Hepatocyte (in vitro differentiated cells): ENCODE results near the gene MYO1F. TPM values are rescaled to one million over a fixed set of nuclear protein-coding genes. Genes with fewer than 3 reads are reported as not detected.

ENCODE experiments used
- DNase-seq: peaks from one replicate; pipeline ENCODE4 v3.0.0-alpha.2; 2016; ENCODE audit warnings: low spot score
- H2AFZ ChIP-seq: fragments of 200-600 bp; sonication (generic); 2 replicates; pipeline ENCODE4 v1.6.0; 2016; ENCODE audit warnings: antibody characterized with exemption, mild to moderate bottlenecking
- H3K27ac ChIP-seq: fragments of 200-600 bp; sonication (generic); 2 replicates; pipeline ENCODE4 v1.5.1; 2016; ENCODE audit warnings: mild to moderate bottlenecking
- H3K27me3 ChIP-seq: fragments of 200-600 bp; sonication (generic); 2 replicates; pipeline ENCODE4 v1.6.1; 2016
- H3K36me3 ChIP-seq: fragments of 200-600 bp; sonication (generic); replicated peaks from 2 replicates; pipeline ENCODE4 v1.5.1; 2016; ENCODE audit warnings: low read depth; ENCODE audit not compliant: insufficient read depth
- H3K4me1 ChIP-seq: fragments of 200-600 bp; sonication (generic); 2 replicates; pipeline ENCODE4 v1.5.1; 2016; ENCODE audit warnings: mild to moderate bottlenecking, moderate library complexity; ENCODE audit not compliant: insufficient read depth
- H3K4me2 ChIP-seq: fragments of 200-600 bp; sonication (generic); 2 replicates; pipeline ENCODE4 v1.6.0; 2016
- H3K4me3 ChIP-seq: fragments of 200-600 bp; sonication (generic); 2 replicates; pipeline ENCODE4 v1.5.1; 2016; ENCODE audit warnings: mild to moderate bottlenecking
- H3K79me2 ChIP-seq: fragments of 200-600 bp; sonication (generic); 2 replicates; pipeline ENCODE4 v1.6.0; 2017; ENCODE audit warnings: mild to moderate bottlenecking
- H3K9me2 ChIP-seq: fragments of 200-600 bp; sonication (generic); replicated peaks from 2 replicates; pipeline ENCODE4 v1.6.0; 2017; ENCODE audit warnings: mild to moderate bottlenecking; ENCODE audit not compliant: insufficient read depth
- H3K9me3 ChIP-seq: fragments of 200-600 bp; sonication (generic); 2 replicates; pipeline ENCODE4 v1.5.1; 2016; ENCODE audit warnings: low read depth, mild to moderate bottlenecking
- H4K20me1 ChIP-seq: fragments of 200-600 bp; sonication (generic); 2 replicates; pipeline ENCODE4 v1.6.0; 2016; ENCODE audit warnings: mild to moderate bottlenecking; ENCODE audit not compliant: insufficient read depth, poor library complexity, severe bottlenecking
- EZH2 ChIP-seq: fragments of 200-600 bp; sonication (generic); IDR thresholded peaks from 2 replicates; pipeline ENCODE4 v1.6.1; 2016; ENCODE audit warnings: antibody characterized with exemption, mild to moderate bottlenecking, borderline replicate concordance
- EZH2phosphoT487 ChIP-seq: fragments of 200-600 bp; sonication (generic); IDR thresholded peaks from one replicate; pipeline ENCODE4 v1.6.1; 2018; ENCODE audit warnings: antibody characterized with exemption, mild to moderate bottlenecking, low read depth, moderate library complexity; ENCODE audit not compliant: unreplicated experiment, severe bottlenecking
- WGBS: methylation state at CpG from one replicate; pipeline ENCODE4 v1.1.6; 2016; ENCODE audit warnings: low lambda C conversion rate; ENCODE audit errors: missing lambda C conversion rate; 5-methylcytosine and 5-hydroxymethylcytosine counted together
- polyA plus RNA-seq: library from polyadenylated mRNA; unstranded; fragments of >200 nt; fragmentation: Nextera tagmentation; extraction: Ambion mirVana; gene quantifications from 2 replicates; pipeline ENCODE4 v1.2.1, GENCODE V29; 2016
- total RNA-seq: library from RNA; depleted of rRNA; stranded (reverse); fragments of >200 nt; gene quantifications from 2 replicates; pipeline ENCODE4 v1.2.3, GENCODE V29; 2014
- TF ChIP-seq, protein P1 (sequence below): fragments of 200-600 bp; sonication (generic); IDR thresholded peaks from 2 replicates; pipeline ENCODE4 v1.5.1; 2016; ENCODE audit warnings: antibody characterized with exemption, mild to moderate bottlenecking; ENCODE audit not compliant: poor library complexity

MYO1F gene
- total and polyA plus RNA-seq, 2 experiments from 2014 or later: 0.13 to 1.0 TPM

DNA sequence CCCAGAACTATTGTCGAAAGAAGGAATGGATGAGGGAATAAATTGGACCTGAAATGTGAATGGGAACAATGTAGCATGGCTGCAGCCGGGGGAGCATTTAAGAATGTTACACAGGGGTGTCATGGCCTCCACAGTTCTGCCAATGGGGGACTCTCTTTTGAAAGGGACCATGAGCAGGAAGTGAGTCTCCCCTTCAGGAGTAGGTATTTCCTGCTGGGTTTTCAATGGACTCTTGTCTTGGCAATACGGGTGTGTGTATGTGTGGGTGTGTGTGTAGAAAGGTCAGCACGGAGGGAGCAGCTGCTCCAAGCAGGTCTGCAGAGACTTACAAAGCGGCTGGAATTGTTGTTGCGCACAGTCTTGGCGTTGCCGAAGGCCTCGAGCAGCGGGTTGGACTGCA is 24.4 kb downstream of the MYO1F start:
- Histone ChIP-seq H2AFZ (no peak overlapping the region), H3K4me2 (no peak overlapping the region), H3K9me3 (no peaks in the 10 kb centered on the region), H3K27ac (no peak overlapping the region), H3K27me3 (no peaks in the 10 kb centered on the region), H3K4me3 (no peak overlapping the region), H3K36me3 (no peaks in the 10 kb centered on the region), H4K20me1 (no peaks in the 10 kb centered on the region), H3K4me1 (no peaks in the 10 kb centered on the region), H3K9me2 (no peaks in the 10 kb centered on the region), H3K79me2 (no peaks in the 10 kb centered on the region)
- 85% methylated on average over 10 of the region's 10 CpGs for WGBS
- no peak for DNase-seq
- TF ChIP-seq, protein P1, sequence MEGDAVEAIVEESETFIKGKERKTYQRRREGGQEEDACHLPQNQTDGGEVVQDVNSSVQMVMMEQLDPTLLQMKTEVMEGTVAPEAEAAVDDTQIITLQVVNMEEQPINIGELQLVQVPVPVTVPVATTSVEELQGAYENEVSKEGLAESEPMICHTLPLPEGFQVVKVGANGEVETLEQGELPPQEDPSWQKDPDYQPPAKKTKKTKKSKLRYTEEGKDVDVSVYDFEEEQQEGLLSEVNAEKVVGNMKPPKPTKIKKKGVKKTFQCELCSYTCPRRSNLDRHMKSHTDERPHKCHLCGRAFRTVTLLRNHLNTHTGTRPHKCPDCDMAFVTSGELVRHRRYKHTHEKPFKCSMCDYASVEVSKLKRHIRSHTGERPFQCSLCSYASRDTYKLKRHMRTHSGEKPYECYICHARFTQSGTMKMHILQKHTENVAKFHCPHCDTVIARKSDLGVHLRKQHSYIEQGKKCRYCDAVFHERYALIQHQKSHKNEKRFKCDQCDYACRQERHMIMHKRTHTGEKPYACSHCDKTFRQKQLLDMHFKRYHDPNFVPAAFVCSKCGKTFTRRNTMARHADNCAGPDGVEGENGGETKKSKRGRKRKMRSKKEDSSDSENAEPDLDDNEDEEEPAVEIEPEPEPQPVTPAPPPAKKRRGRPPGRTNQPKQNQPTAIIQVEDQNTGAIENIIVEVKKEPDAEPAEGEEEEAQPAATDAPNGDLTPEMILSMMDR: no peak
- TF ChIP-seq EZH2 (no peak), EZH2phosphoT487 (no peak)

GRCh38 chr19:8550070-8550469 is 27.2 kb downstream of the MYO1F start:
- 96% methylated on average over 15 of the region's 15 CpGs for WGBS
- no peak overlapping the region for H2AFZ ChIP-seq
- H3K36me3 ChIP-seq: no peaks in the 10 kb centered on the region
- no peaks in the 10 kb centered on the region for H3K9me3 ChIP-seq
- TF ChIP-seq, protein P1: no peak
- no peak for TF ChIP-seq EZH2phosphoT487
- no peaks in the 10 kb centered on the region for H3K4me1 ChIP-seq
- H3K27me3 ChIP-seq: no peaks in the 10 kb centered on the region
- no peak overlapping the region for H3K27ac ChIP-seq
- H3K4me3 ChIP-seq: no peak overlapping the region
- no peaks in the 10 kb centered on the region for H3K79me2 ChIP-seq
- no peak for DNase-seq
- H3K9me2 ChIP-seq: no peaks in the 10 kb centered on the region
- no peaks in the 10 kb centered on the region for H4K20me1 ChIP-seq
- H3K4me2 ChIP-seq: no peak overlapping the region

DNA sequence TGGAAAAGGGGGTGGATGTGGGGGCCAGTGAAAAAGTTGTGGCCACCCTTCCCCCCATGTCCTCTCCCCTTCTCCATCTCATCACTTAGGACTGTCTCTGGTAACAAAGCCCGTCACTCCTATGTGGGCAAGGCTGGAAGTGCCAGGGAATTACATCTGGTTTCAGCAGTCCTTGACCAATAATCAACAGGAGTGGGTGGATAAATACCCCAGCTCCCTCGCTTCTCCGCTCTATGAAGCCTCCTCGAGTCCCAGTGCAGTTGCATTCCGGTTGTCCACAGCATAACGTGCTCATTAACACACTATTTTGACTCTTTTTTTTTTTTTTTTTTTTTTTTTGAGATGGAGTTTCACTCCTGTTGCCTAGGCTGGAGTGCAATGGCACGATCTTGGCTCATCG is 31.5 kb downstream of the MYO1F start:
- TF ChIP-seq, protein P1: no peak
- TF ChIP-seq EZH2phosphoT487 (no peak), EZH2 (no peak)
- no peak for DNase-seq
- Histone ChIP-seq H3K9me2 (no peaks in the 10 kb centered on the region), H3K79me2 (no peaks in the 10 kb centered on the region), H3K4me1 (no peaks in the 10 kb centered on the region), H3K9me3 (no peaks in the 10 kb centered on the region), H3K4me3 (no peak overlapping the region), H3K36me3 (no peaks in the 10 kb centered on the region), H3K27ac (no peak overlapping the region), H2AFZ (no peak overlapping the region), H4K20me1 (no peaks in the 10 kb centered on the region), H3K4me2 (no peak overlapping the region), H3K27me3 (no peaks in the 10 kb centered on the region)
- 95% methylated on average over 8 of the region's 8 CpGs for WGBS

- Histone ChIP-seq H3K36me3 (no peaks in the 10 kb centered on the region), H3K79me2 (no peaks in the 10 kb centered on the region), H3K9me2 (no peaks in the 10 kb centered on the region), H4K20me1 (no peaks in the 10 kb centered on the region), H3K9me3 (no peaks in the 10 kb centered on the region), H3K4me2 (no peak overlapping the region), H2AFZ (no peak overlapping the region), H3K4me3 (no peak overlapping the region), H3K27ac (no peak overlapping the region), H3K27me3 (no peaks in the 10 kb centered on the region), H3K4me1 (no peaks in the 10 kb centered on the region)
- TF ChIP-seq EZH2 (no peak), EZH2phosphoT487 (no peak)
- TF ChIP-seq, protein P1: no peak
- no peak for DNase-seq
- 96% methylated on average over 19 of the region's 20 CpGs for WGBS
Measured at GRCh38 chr19:8544168-8544567, 33.1 kb downstream of the MYO1F start.
